Measurements from ENCODE around the gene STAMBPL1.
A peak's percentile ranks its signal among the peaks of the same experiment; 100 is the strongest.

Gene STAMBPL1

DNA sequence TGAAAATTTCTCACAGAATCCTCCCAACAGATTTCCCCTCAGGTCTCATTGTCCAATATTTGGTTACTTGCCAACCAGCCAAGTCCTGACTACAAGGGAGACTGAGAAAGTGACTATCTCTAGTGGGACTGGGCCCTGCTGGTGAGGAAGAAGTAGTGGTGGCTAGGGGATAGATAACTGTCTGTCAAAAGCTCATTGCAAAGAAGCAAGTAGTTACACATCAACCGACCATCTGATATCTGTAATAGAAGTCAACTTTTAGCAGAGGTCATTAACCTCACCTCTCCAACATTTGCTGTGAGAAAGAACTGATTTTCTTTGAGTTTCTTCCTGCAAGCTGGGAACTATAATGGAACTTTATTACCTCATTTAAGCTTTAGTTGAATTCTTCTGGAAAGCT lies 15.2 kb downstream of the STAMBPL1 start:
- DNase-seq, result no peak

DNA sequence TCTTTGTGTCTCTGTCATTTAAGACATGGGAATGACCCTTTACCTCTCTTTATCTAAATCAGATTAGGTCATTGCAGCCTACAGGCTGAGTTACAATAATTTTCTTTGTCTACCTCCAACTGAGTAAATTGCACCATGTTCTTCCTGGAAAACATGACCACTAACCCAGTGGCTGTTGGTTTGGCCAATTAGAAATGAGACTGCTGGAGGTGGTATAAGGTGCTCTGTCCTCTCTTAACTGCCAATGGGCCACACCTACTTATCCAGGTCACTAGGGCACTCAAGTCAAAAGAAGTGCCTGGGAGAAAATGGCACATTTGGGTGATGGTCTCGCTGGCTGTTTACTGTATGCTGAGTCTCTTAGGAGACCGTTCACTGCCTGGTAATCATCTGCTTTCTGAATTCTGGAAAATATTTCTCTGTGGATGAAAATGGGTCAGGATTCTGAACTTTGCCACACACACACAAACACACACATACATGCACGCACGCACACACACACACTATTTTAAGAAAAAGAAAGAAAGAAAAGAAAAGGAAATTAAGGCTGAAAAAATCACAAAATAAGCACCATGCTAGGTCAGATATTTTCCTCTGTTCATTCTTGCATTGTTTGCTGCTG lies 16.4 kb downstream of the STAMBPL1 start:
- no peak for DNase-seq

DNA sequence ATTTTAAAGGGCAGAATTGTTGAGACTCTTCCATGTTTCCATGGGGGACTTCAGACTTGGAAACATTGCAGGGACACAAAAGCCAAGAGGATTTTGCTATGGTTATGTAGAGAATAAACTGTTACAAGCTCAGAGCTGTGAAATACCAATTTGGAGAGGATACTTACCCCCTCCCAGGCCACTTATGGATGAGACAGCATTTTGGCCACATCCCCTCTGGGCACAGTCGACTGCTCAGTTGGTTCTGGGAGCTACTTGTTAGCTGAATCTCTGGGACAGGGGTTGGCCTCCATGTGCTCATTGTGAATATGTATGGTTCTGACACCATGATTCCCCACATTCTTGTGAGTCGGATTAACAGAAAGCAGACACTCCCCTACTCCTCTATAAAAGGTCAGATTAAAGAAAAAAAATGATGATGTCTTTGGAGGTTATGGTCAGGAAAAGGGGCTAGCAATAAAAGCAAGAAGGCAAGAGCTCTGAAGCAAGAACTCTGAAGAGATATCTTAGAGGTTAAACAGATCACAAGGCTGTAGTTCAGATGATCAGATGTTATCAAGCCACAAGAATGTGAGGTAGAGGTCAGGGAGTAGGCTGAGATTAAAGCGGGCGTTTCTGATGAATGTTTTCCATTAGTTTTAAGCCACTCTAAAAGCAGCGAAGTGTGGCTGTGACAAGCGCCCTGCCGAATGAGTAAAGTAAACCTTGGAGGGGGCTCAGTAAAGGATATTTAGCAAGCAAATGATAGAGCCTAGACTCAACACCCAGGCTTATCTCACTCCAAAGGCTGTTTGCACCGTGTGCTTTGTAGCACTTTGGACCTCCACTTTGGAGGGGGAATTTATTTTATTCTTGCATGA lies 17.2 kb downstream of the STAMBPL1 start:
- peak; percentile 49 for DNase-seq

DNA sequence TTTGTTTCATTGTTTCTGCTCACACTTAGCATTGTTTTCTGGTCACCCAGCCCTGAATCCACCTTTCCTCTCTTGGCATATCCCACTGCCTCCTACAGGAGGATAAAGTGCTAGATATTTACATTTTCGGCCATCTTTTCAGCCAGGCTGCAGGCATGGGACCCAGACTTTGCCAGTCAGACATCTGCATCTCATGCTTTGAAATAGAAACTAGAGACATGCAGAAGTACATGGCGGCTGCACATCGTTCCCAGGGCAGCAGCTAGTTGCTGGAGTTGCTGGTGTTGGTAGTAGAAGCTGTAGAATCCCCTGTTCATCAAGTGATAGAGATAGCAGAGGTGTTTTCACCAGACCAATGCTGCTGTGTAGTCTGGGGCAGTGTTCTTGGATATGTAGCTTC lies 18.7 kb downstream of the STAMBPL1 start:
- DNase-seq, result no peak

DNA sequence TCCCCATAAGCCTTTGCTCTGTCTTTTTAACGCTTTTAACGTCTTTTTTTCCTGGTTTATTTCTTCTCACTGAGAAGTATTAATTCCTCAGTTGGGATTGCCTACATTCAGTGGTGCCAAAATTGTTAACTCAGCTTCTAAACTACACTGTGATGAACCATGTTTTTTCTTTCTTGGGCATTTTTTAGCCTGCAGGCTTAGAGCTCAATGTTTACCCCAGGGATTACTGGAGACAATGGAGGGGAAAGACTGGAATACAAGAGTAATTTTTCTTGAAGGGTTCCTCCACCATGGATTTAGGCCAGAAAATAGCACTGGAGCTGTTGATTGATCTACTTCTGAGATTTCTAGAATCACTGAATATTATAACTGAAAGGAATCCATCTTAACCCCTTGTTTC lies 19.8 kb downstream of the STAMBPL1 start:
- no peak for DNase-seq

DNA sequence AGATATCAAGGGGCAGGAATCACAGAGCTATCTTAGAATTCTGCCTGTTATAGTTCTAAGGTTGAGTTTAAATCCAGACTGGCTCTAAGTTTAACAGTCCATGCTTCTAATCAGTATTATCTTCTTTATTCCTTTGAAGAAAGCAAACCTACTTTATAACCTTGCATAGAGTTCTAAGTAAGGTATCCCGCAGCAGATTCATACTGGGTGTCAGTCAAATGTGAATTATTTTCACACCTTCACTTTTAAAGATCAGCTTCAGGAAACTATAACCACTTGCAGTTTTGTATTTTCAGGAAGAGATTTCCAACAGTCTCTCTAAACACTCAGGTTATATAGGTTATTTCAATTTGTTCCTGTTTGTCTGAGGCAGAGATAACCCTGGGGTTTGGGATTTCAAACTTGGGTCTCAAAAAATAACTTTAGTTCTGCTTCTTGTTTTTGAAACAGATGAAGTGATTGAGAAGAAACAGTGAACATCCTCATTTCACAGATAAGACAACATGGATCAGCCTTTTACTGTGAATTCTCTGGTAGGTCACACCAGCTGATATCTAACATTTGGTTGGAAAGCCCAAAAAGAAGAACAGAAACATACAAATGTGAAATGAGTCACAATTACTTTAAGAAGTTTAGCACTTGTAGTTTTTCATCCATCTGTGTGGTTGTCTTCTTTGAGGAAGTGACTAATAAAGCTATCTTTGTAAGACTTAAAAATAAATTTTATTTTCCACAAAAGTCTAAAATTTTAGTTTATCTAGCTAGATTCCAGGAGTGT lies 21.4 kb downstream of the STAMBPL1 start:
- DNase-seq, result no peak

DNA sequence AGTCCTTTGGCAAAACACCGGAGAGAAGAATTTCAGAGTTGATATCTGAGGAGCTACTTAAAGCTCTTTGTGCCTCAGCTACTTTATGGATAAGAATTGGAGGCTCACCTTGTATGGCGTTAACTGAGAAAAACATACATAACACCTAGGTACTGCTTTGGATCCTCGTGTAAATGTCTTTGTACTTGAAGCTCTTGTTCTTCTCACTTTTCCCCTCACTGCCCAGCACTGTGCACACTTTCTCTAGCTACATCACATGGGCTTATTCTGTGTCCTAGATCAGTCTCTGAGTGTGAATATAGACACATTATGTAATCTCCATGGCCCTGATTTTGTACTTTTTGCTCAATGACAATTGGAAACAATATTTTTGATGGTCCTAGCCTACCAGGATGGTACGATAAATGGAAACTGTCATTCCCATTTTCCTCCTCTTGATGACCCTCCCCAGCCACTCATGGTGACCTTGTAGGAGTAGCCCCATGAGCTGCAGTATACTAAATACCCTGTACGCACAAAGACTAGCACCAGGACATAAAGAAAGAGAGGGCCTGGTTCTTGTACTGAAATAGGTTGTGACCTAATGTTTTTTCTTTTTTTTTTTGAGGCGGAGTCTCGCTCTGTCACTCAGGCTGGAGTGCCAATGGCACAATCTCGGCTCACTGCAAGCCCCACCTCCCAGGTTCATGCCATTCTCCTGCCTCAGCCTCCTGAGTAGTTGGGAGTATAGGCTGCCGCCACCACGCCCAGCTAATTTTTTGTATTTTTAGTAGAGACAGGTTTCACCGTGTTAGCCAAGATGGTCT lies 22.1 kb downstream of the STAMBPL1 start:
- DNase-seq, result no peak

DNA sequence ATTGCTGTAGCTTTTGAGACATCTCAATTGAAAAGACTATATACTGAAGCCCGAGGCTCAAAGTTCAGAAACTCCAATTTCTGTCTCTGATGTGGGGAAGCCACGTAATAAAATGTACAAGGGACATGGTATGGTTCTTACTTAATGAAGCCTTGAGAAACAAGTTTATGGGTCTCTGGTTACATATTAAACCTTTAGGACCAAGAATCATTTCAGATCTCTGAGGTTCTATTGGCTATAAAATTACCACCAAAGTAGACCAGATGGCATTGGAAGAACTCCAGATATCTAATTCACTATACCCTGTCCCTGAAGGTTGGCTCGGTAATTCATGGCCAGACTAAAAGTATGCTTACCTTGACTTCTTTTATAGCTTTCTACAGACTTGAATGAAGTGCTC lies 23.7 kb downstream of the STAMBPL1 start:
- no peak for DNase-seq

DNA sequence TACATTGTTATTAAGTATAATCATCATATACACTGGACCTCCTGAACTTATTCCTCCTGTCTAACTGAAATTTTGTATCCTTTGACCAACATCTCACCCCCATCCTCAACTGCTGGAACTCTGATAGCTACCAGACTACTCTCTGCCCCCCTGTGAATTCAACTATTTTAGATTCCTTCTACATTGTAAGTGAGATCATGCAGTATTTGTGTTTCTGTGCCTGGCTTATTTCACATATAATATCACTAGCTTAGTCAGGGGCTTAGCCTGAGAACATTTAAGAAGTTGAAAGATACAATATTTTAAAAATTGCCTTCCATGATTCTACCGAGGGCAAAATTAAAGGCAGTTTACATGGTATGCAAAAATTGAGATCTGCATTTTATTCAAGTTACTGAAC lies 26.9 kb downstream of the STAMBPL1 start:
- DNase-seq, result no peak

DNA sequence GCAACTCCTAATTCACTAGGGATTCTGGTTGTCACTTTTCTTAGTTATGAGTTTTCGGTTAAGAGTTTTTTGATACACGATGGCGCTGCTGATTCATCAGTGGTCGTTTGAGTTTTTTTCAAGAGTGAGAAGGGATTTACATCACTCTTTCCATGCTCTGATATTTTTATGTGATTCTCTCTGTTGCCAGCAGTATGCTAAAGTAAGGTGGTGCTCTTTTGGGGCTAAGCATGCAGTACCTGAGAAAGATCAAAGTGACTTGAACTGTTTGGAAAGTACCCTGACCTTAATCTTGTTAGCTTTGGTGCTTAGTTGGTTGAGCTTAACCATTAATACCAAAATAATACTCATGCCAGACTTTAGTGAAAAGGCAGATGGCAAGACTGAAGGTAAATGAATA lies 28.1 kb downstream of the STAMBPL1 start:
- no peak for DNase-seq

DNA sequence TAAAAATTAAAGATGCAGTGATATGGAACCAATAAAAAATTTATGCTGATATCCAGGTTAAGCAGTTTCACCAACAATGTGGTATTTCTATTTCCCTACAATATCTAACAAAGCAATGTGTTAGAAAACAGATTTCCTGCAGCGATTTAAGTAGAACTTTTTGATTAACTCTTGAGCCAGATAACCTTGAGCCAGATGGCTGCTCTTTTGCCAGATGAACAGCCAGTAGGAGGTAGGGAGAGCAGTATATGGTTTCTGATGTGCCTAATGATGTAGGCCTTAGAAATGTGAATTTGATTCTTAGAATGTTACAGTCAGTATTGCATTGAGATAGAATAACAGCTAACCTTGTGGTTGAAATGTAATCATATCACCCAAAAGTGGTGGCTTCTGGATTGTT lies 31.1 kb downstream of the STAMBPL1 start:
- no peak for DNase-seq

DNA sequence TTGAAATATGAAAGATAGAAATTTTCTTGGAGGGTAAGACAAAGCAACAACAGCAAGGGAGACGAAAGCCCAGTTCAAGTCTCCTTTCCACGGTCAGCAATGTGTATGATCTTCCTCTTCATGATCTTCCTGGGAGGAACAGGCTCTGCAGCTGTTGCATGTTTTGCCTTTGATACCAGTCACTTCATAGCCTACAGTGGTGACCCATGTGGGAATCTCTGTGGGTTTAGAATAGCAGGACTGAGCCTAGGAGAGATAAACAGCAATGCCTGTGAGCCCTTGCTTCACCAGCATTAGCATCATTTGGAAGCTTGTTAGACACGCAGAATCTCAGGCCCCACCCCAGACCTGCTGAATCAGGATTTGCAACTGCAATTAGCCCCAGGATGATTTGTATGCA lies 31.8 kb downstream of the STAMBPL1 start:
- no peak for DNase-seq

DNA sequence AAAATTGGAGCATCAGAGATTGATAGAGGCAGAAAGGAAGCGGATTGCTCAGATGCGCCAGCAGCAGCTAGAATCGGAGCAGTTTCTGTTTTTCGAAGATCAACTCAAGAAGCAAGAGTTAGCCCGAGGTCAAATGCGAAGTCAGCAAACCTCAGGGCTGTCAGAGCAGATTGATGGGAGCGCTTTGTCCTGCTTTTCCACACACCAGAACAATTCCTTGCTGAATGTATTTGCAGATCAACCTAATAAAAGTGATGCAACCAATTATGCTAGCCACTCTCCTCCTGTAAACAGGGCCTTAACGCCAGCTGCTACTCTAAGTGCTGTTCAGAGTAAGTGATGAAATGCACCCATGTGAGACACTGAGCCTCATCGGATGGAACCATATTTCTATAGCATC lies 33.1 kb downstream of the STAMBPL1 start:
- DNase-seq, result no peak

DNA sequence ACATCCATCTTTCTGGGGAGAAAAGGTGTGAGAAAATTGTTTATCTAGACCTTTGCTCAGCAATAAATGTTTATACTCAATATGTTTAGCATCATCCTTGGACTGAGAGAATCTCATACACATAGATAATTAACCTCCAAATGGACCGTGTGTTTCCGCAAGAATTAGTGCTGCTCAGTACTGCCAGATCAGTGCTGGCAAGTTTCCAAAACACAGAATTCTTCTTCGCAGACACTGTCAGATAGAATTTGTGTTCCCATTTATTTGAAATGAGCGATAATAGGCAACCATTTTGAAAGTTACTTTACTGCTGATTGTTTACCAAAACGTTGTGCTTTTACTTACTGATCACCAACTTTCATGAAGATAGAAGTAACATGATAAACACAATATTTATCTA lies 33.7 kb downstream of the STAMBPL1 start:
- no peak for DNase-seq

DNA sequence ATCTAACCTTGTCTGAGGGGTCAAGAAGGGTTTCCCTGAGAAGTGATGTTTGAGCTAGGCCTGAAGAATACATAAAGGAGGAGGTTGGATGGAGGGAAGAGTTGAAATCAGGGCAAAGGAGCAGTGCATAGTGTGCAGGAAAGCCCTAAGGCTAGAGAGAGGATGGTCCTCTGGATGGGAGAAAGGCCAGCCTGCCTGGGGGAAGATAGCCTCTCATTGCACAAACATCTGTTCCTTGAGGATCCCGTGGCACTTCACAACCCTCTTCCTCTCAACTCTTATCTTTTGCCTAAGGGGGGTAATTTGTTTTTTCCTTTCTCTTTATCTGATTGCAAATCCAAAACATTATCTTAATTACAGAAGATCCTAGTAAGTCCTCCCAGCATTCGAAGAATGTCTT lies 35.7 kb downstream of the STAMBPL1 start:
- no peak for DNase-seq

DNA sequence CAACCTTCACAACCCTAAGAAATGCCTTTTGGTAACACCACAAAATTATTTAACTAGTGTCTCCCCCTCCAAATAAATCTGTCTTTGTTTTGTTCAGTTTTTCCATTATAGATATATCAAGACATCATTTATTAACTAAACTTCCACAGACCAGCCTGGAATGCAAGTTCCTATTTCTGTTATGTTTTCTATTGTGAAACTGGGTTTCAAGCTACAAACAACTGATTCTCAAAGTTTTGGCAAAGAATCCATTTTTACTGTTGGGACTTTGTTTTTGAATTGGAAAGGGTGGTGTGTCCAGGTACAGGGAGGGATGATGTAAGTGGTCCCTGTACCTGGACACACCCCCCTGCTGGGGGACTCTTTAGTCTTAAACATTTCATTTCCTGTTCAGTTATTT lies 36.2 kb downstream of the STAMBPL1 start:
- no peak for DNase-seq

DNA sequence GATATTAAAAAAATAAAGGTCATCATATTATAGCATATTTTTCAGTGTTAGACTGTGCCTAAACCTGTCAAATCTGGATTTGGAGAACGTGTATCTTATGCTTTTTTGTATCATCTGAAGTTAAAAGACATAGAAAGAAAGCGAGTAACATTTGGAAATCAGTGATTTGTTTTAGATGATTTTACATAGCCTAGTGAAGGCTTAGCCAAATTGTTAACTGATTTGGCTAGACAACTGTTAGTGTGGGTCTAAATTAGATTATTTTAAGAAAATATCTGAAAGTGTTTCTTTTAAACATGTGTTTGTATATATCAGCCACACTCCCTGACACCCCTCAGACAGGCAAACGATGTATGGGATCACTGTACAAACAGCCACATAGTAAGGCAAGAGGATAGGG lies 36.9 kb downstream of the STAMBPL1 start:
- DNase-seq, result no peak

DNA sequence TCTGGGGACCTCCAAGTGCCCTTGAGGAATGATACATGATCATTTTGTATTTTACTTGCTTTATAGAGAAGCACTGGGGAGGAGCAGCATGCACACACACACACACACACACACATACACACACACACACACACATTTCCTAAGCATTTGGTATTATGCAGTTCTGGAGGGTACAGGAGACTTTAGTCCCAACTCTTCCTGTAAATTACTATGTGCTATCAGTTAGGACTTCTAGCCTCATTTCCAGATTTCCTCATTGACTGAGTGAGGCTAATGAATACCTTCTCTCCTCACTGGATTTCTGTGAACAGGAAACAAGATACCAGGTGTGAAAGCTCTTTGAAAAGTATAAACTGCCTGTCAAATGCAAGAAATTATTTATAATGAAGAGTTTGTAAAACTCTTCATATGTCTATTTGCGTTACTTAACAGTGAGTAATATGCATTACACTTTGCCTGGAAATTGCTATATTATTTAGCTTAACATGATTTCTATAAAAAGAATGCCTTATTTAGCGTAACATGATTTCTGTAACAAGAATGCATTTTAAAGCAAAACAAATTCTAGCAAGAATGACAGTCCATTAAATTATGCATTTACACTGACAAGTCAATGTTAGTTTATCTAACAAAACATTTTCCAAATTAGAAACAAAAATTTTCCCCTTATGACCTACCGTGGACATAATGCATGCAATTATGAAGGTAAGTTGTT lies 38.3 kb downstream of the STAMBPL1 start:
- no peak for DNase-seq

DNA sequence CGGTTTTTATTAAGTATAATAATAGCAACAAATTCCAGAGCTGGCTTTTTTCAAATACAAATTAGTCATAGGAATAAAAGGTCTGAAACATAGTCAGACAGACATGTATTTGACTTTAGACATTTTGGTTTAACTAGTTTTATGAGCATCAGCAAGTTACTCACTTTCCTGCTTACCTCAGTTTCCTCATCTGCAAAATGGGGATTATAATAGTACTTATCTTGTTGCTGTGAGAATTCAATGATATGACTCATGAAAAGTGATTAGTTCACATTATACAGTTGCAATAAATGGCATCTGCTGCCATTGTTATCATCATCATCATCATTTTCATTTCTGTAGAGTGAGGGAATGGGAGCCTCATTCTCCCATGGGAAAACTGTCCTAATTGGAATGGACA lies 39.0 kb downstream of the STAMBPL1 start:
- no peak for DNase-seq

DNA sequence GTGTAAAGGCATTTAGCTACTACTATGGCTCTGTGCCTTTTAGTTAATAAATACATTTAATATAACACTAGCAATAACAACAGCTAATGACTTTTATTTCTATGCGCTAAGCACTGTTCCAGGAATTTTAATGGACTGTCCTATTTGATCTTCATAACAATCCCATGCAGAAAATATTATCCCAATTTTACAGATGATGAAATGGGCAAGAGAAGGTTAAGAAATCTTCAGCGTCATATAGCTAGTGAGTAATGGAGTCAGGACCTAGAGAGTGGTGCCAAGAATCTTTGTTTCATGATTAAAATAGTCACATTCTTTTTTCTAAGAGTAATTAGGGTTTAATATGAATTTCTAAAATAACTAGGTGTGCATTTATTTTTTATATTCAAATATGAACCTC lies 40.2 kb downstream of the STAMBPL1 start:
- no peak for DNase-seq

DNA sequence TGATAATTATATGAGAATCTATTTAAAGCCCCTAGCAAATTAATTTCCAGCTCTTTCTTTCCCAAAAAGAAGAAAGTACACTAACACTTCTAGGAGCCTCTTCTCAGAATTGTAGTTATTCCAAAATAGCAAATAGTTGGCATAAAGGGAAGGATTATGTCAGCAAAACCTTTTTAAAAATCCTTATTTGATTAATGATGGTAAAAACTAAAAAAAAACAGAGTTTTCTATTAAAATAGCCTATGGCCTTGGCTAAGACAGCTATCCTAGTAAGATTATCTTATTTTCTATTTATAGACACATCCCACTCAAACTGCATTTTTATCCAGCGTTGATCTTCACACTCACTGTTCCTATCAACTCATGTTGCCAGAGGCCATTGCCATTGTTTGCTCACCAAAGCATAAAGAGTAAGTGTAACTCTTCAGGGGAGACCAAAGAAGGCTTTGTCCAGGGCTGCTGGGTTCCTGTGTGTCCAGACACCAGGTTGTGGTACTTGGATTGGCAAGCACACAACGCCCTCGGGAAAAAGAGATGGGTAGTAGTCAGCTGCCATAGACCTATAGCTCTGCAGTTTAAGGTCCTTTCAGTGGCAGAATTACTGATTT lies 41.0 kb downstream of the STAMBPL1 start:
- DNase-seq, result no peak

DNA sequence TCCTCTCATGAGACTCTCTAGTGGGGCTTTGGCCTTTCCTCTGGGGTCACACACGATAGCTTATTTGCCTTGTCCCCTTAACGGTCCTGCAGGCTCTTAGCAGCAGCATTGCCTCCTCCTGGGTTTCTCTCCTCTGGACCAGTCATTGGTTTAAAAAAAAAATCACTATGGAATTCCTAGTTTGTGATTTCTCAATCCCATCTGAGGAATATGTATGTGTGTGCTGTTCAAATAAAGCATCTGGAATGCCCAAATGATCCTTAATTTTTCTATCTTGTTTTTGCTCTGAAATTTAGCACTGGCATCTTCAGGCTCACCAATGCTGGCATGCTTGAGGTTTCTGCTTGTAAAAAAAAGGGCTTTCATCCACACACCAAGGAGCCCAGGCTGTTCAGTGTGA lies 42.0 kb downstream of the STAMBPL1 start:
- no peak for DNase-seq
